Measurements from ENCODE around the gene C16orf78.

C16orf78 gene

GRCh38 chr16:49431040-49431439 lies 57.4 kb downstream of the C16orf78 start:
- DNase-seq (ENCODE audit: low spot score), result no peak

- no peak for DNase-seq (ENCODE audit: low spot score)
Observed at GRCh38 chr16:49431591-49432290, 58.1 kb downstream of the C16orf78 start.

- DNase-seq (ENCODE audit: low spot score), result no peak
Observed at GRCh38 chr16:49434733-49435132, 61.1 kb downstream of the C16orf78 start.

GRCh38 chr16:49436181-49436580 lies 62.6 kb downstream of the C16orf78 start:
- DNase-seq (ENCODE audit: low spot score), result no peak

- DNase-seq (ENCODE audit: low spot score), result no peak
Observed at GRCh38 chr16:49437344-49437743, 63.7 kb downstream of the C16orf78 start.

GRCh38 chr16:49439050-49439449 lies 65.4 kb downstream of the C16orf78 start:
- DNase-seq (ENCODE audit: low spot score), result no peak

- no peak for DNase-seq (ENCODE audit: low spot score)
Observed at GRCh38 chr16:49439676-49440075, 66.1 kb downstream of the C16orf78 start.

GRCh38 chr16:49440156-49441065 lies 66.8 kb downstream of the C16orf78 start:
- no peak for DNase-seq (ENCODE audit: low spot score)

- no peak for DNase-seq (ENCODE audit: low spot score)
Observed at GRCh38 chr16:49441366-49441780, 67.8 kb downstream of the C16orf78 start.

GRCh38 chr16:49442805-49443204 lies 69.2 kb downstream of the C16orf78 start:
- no peak for DNase-seq (ENCODE audit: low spot score)

GRCh38 chr16:49443576-49443975 lies 70.0 kb downstream of the C16orf78 start:
- no peak for DNase-seq (ENCODE audit: low spot score)

- DNase-seq (ENCODE audit: low spot score), result no peak
Observed at GRCh38 chr16:49446805-49447204, 73.2 kb downstream of the C16orf78 start.

Measured in SK-N-DZ (cell line).